Caco-2 (cell line): Measurements from ENCODE around the gene RPUSD1. TPM values are rescaled to one million over a fixed set of nuclear protein-coding genes. Genes with fewer than 3 reads are reported as not detected.
"Not testable (repeated sequence)": the region's sequence is repeated elsewhere in the genome, so short reads cannot be mapped to it uniquely, and the experiment has no call there.

Source experiments
- Bru-seq: library from RNA; stranded (reverse); fragments of 400-500 nt; gene quantifications from one replicate; lab custom pipeline; 2021; lab: Mats Ljungman, UMichigan
- BruChase-seq, 2 experiments: library from RNA; stranded (reverse); fragments of 400-500 nt; gene quantifications; one replicate each; lab custom pipeline; 2021; lab: Mats Ljungman, UMichigan
- BruUV-seq: library from RNA; stranded (reverse); fragments of 400-500 nt; replicated peaks from 2 replicates; lab custom pipeline; 2021; lab: Mats Ljungman, UMichigan
- CTCF ChIA-PET: fragments of 300-600 bp; sonication (Branson Sonifier 250); formaldehyde crosslinking; loops from one replicate; lab custom pipeline; 2022; ENCODE audit warnings: antibody characterized with exemption; lab: Charles Lee
- POLR2A ChIA-PET: fragments of 300-600 bp; sonication (Branson Sonifier 250); formaldehyde crosslinking; loops from one replicate; lab custom pipeline; 2022; ENCODE audit warnings: antibody characterized with exemption; lab: Charles Lee
- DNase-seq, 2 experiments: peaks; one replicate each; pipeline versions ENCODE4 v3.0.0 to v3.0.0-alpha.2; 2020 to 2022
- H3K27me3 ChIP-seq: replicated peaks from 2 replicates; pipeline ENCODE4 v1.6.0; 2011; ENCODE audit warnings: low read length; ENCODE audit not compliant: control insufficient read depth, insufficient read depth
- H3K36me3 ChIP-seq: 2 replicates; pipeline ENCODE4 v1.5.1; 2011; ENCODE audit warnings: low read length; ENCODE audit not compliant: control insufficient read depth, insufficient read depth
- H3K4me1 ChIP-seq: fragments of 250-450 bp; sonication (Bioruptor Pico); 2 replicates; pipeline ENCODE4 v1.5.1; 2020; ENCODE audit warnings: mild to moderate bottlenecking
- H3K4me3 ChIP-seq: 2 replicates; pipeline ENCODE4 v1.5.1; 2011; ENCODE audit warnings: low read depth, mild to moderate bottlenecking, control low read depth, low read length
- H3K9me3 ChIP-seq: fragments of 250-450 bp; sonication (Bioruptor Pico); 2 replicates; pipeline ENCODE4 v1.5.1; 2020; ENCODE audit warnings: mild to moderate bottlenecking, moderate library complexity
- H3K27ac Mint-ChIP-seq: one replicate; pipeline ENCODE4 v1.8.0; 2022; ENCODE audit warnings: mixed read lengths; ENCODE audit not compliant: unreplicated experiment
- H3K27me3 Mint-ChIP-seq: one replicate; pipeline ENCODE4 v1.8.0; 2022; ENCODE audit warnings: mixed read lengths; ENCODE audit not compliant: insufficient read depth, unreplicated experiment
- H3K36me3 Mint-ChIP-seq: one replicate; pipeline ENCODE4 v1.8.0; 2022; ENCODE audit warnings: mild to moderate bottlenecking, mixed read lengths; ENCODE audit not compliant: insufficient read depth, unreplicated experiment
- H3K4me1 Mint-ChIP-seq: one replicate; pipeline ENCODE4 v1.8.0; 2022; ENCODE audit warnings: low read depth, mixed read lengths; ENCODE audit not compliant: unreplicated experiment
- H3K4me3 Mint-ChIP-seq: one replicate; pipeline ENCODE4 v1.8.0; 2022; ENCODE audit warnings: mild to moderate bottlenecking, moderate library complexity, mixed read lengths; ENCODE audit not compliant: unreplicated experiment
- H3K9me3 Mint-ChIP-seq: one replicate; pipeline ENCODE4 v1.8.0; 2022; ENCODE audit warnings: mixed read lengths; ENCODE audit not compliant: unreplicated experiment
- intact Hi-C: fragments of 100-400 bp; cut with micrococcal nuclease; formaldehyde crosslinking; loops from one replicate; pipeline ENCODE4 v1.10.0; 2022; ENCODE audit not compliant: unreplicated experiment
- long read RNA-seq: library from polyadenylated mRNA; stranded (forward); transcript quantifications from one replicate; pipeline ENCODE4 v2.0.0, GENCODE V29; 2022
- total RNA-seq: library from RNA; stranded (reverse); gene quantifications from 2 replicates; pipeline ENCODE4 v1.2.3, GENCODE V29; 2022
- TF ChIP-seq, protein P1 (sequence below), 2 experiments: fragments of 200-600 bp in 1 of 2; IDR thresholded peaks; 1 replicate in 1 of 2; 2 replicates in 1 of 2; pipeline versions ENCODE4 v1.5.1 to v1.8.0; 2011 to 2022; ENCODE audit warnings: antibody characterized with exemption in 1 of 2, control low read depth in 1 of 2, inconsistent platforms in 1 of 2, low read depth in 1 of 2, low read length in 1 of 2, mild to moderate bottlenecking in 1 of 2, moderate library complexity in 1 of 2; ENCODE audit not compliant: insufficient read depth in 1 of 2, severe bottlenecking in 1 of 2, unreplicated experiment in 1 of 2

The RPUSD1 gene, protein sequence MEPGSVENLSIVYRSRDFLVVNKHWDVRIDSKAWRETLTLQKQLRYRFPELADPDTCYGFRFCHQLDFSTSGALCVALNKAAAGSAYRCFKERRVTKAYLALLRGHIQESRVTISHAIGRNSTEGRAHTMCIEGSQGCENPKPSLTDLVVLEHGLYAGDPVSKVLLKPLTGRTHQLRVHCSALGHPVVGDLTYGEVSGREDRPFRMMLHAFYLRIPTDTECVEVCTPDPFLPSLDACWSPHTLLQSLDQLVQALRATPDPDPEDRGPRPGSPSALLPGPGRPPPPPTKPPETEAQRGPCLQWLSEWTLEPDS
- total RNA-seq, result 42.2 and 44.0 TPM in 2 replicates
- percentile 49 among the genes with signal in this experiment for Bru-seq, nascent RNA
- BruChase-seq, experiment 1, labeled RNA remaining after a 2-hour chase, result percentile 72 among the genes with signal in this experiment
- percentile 80 among the genes with signal in this experiment for BruChase-seq, experiment 2, labeled RNA remaining after a 6-hour chase
- long read RNA-seq, transcript RPUSD1-207 (5 exons, 1,918 nt), result minor isoform, 5 of 112 reads
- long read RNA-seq, transcript RPUSD1-201 (6 exons, 2,050 nt), result major isoform, 47 of 112 reads
- long read RNA-seq, transcript RPUSD1-205 (6 exons, 940 nt), result minor isoform, 5 of 112 reads
- long read RNA-seq, transcript RPUSD1-208 (5 exons, 1,835 nt), result minor isoform, 11 of 112 reads
- long read RNA-seq, partial matches to known transcripts, result 13 of 112 reads
- long read RNA-seq, other reads (novel, unspliced or antisense), result 25 of 112 reads

DNA sequence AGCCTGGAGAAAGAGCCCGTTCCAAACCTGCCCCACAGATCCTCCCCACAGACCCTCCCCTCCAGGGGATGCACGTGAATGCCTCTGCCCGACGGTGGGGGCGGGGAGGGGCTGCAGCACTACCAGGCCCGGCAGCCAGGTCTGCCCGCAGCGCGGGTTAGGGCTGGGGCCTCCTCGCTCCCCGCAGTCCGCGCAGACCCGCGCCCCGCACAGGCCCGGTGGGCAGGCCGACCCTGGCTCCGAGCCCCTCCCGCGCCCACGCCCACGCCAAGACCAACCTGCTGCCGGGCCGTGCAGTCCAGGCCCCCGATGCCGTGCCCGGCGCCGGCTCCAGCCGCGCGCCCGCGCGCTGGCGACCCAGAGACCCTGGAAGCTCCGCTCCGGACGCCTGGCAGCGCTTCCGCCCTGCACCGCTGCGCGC lies at the start of gene RPUSD1:
Gene RPUSD1 (minus strand): TSS at position 404 of the 421 bp plus-strand sequence. CDS start 644 bp downstream, outside the sequence.
- no peaks in the 10 kb centered on the region for H3K27me3 ChIP-seq
- H3K36me3 ChIP-seq, result peaks cover 3% of the 10 kb centered on the region; the same call in 1 of the 2 replicates
- POLR2A ChIA-PET, result interaction anchor here (0.9 to 1.4 kb wide), 6 partner anchors 13 to 311 kb away, joined by 3 to 12 read pairs (median 6); partner anchors contain the start of genes ANTKMT and CIAO3
- peak within 1 kb of the TSS; percentile 97 for H3K4me3 ChIP-seq
- Mint-ChIP-seq H3K4me1 (no peaks in the 10 kb centered on the region), H3K9me3 (no peaks in the 10 kb centered on the region), H3K27me3 (no peaks in the 10 kb centered on the region), H3K36me3 (peaks cover 36% of the 10 kb centered on the region), H3K4me3 (peak within 1 kb of the TSS; percentile 82), H3K27ac (no peak within 1 kb of the TSS)
- no peaks in the 10 kb centered on the region for H3K9me3 ChIP-seq
- CTCF ChIA-PET, result interaction anchor here (0.9 to 1.2 kb wide), 4 partner anchors 19 to 68 kb away, joined by 3 to 4 read pairs (median 4); no protein-coding TSS in a partner anchor
- H3K4me1 ChIP-seq, result peaks cover 11% of the 10 kb centered on the region; the same call in 1 of the 2 replicates
- peak in 1 of 2 experiments; percentile 54 for DNase-seq
- TF ChIP-seq, protein P1, sequence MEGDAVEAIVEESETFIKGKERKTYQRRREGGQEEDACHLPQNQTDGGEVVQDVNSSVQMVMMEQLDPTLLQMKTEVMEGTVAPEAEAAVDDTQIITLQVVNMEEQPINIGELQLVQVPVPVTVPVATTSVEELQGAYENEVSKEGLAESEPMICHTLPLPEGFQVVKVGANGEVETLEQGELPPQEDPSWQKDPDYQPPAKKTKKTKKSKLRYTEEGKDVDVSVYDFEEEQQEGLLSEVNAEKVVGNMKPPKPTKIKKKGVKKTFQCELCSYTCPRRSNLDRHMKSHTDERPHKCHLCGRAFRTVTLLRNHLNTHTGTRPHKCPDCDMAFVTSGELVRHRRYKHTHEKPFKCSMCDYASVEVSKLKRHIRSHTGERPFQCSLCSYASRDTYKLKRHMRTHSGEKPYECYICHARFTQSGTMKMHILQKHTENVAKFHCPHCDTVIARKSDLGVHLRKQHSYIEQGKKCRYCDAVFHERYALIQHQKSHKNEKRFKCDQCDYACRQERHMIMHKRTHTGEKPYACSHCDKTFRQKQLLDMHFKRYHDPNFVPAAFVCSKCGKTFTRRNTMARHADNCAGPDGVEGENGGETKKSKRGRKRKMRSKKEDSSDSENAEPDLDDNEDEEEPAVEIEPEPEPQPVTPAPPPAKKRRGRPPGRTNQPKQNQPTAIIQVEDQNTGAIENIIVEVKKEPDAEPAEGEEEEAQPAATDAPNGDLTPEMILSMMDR (IDR thresholded peaks at IDR 0.05; ENCODE audit: insufficient read depth in 1 of 2, low read depth in 1 of 2, low read length in 1 of 2, severe bottlenecking in 1 of 2, unreplicated experiment in 1 of 2), result no peak
- intact Hi-C loops, result loop anchor here (5.0 to 10.0 kb wide), 2 partner anchors 46 to 73 kb away; partner anchors contain the start of genes CIAO3 and METRN
- no TSS peak for BruUV-seq

DNA sequence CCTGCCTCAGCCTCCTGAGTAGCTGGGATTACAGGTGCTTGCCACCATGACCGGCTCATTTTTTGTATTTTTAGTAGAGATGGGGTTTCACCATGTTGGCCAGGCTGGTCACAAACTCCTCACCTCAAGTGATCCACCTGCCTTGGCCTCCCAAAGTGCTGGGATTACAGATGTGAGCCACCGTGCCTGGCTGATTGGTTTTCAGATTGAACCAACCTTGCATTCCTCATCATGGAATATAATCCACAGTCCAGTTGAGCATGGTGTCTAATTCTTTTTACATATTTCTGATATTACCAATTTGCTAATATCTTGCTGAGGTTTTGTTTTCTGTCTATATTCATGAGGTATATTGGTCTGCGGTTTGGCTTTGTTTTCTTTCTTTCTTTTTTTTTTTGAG lies 48.6 kb upstream of the RPUSD1 start:
- H3K36me3 ChIP-seq, BruUV-seq, H3K27me3 Mint-ChIP-seq, H3K27ac Mint-ChIP-seq, POLR2A ChIA-PET, H3K4me3 ChIP-seq, H3K4me1 Mint-ChIP-seq, intact Hi-C loops, H3K27me3 ChIP-seq, H3K4me3 Mint-ChIP-seq, H3K36me3 Mint-ChIP-seq, CTCF ChIA-PET, H3K9me3 Mint-ChIP-seq, H3K4me1 ChIP-seq, DNase-seq, H3K9me3 ChIP-seq: not testable (repeated sequence)

DNA sequence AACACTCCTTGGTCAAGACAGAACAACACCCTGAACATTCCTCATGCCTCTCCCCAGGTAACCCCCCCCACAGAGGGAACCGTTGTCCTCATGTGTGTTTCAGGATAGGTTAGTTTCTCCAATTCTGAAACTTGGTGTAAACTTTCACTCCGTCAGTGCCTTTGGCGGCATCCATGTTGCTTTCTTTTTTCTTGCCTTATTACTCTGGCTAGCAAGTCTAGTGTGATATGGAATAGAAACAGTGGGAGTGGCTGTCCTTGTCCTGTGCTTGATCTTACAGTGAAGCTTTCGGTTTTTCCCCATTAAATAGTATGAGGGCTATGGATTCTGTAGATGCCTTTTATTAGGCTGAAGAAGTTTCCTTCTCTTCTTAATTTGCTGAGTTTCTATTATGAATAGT lies 48.0 kb upstream of the RPUSD1 start:
- BruUV-seq, result no TSS peak

More for the DNA sequence above, 48.0 kb upstream of the RPUSD1 start:
- Histone ChIP-seq H3K36me3 (no peaks in the 10 kb centered on the region), H3K4me1 (no peaks in the 10 kb centered on the region), H3K27me3 (no peaks in the 10 kb centered on the region), H3K9me3 (no peaks in the 10 kb centered on the region), H3K4me3 (no peak overlapping the region)
- no peaks in the 10 kb centered on the region for H3K36me3 Mint-ChIP-seq
- H3K9me3 Mint-ChIP-seq, result no peaks in the 10 kb centered on the region
- H3K27me3 Mint-ChIP-seq, result no peaks in the 10 kb centered on the region
- no peak overlapping the region for H3K27ac Mint-ChIP-seq
- CTCF ChIA-PET, result no interaction called here
- intact Hi-C loops, result no loop called here
- H3K4me3 Mint-ChIP-seq, result no peak overlapping the region
- no peaks in the 10 kb centered on the region for H3K4me1 Mint-ChIP-seq
- TF ChIP-seq, protein P1 (IDR thresholded peaks at IDR 0.05; ENCODE audit: insufficient read depth in 1 of 2, low read depth in 1 of 2, low read length in 1 of 2, severe bottlenecking in 1 of 2, unreplicated experiment in 1 of 2), result no peak
- POLR2A ChIA-PET, result no interaction called here
- no peak for DNase-seq
